Measurements from ENCODE around the gene ENOX1. TPM values are rescaled to one million over a fixed set of nuclear protein-coding genes. Genes with fewer than 3 reads are reported as not detected.
"Not testable (repeated sequence)": the region's sequence is repeated elsewhere in the genome, so short reads cannot be mapped to it uniquely, and the experiment has no call there.

The ENOX1 gene
- polyA plus RNA-seq, 1 donor (not counting 4 experiments of a cell fraction or from before 2014, with no cell fraction given) = 1.1 TPM

- TF ChIP-seq EZH2 (IDR thresholded peaks at IDR 0.05; ENCODE audit: low read length) (no peak), CTCF (optimal IDR thresholded peaks at IDR 0.05 in 1 of 3, IDR thresholded peaks at IDR 0.05 in 1 of 3, conservative IDR thresholded peaks at IDR 0.05 in 1 of 3; ENCODE audit: extremely low read depth in 1 of 3, insufficient read depth in 2 of 3, low read length in 3 of 3) (no peak)
- Histone ChIP-seq H4K20me1 (ENCODE audit: control insufficient read depth, extremely low read depth, insufficient read depth, low read length) (no peaks in the 10 kb centered on the region), H3K4me3 (ENCODE audit: control insufficient read depth in 2 of 3, extremely low read depth in 1 of 3, insufficient read depth in 2 of 3, low read depth in 1 of 3, low read length in 3 of 3) (no peak overlapping the region), H3K9me1 (ENCODE audit: control insufficient read depth, extremely low read depth, insufficient read depth, low read length) (no peaks in the 10 kb centered on the region), H3K36me3 (ENCODE audit: control insufficient read depth in 2 of 2, extremely low read depth in 1 of 2, insufficient read depth in 2 of 2, low read length in 2 of 2) (no peaks in the 10 kb centered on the region), H3K4me2 (ENCODE audit: control insufficient read depth, extremely low read depth, insufficient read depth, low read depth, low read length) (no peak overlapping the region), H3K79me2 (ENCODE audit: control insufficient read depth, insufficient read depth, low read length) (no peaks in the 10 kb centered on the region), H3K27ac (ENCODE audit: control insufficient read depth, insufficient read depth, low read length) (no peak overlapping the region), H3K9me3 (ENCODE audit: control insufficient read depth, low read depth, low read length) (no peaks in the 10 kb centered on the region), H3K27me3 (ENCODE audit: control insufficient read depth, extremely low read depth, insufficient read depth, low read length) (no peaks in the 10 kb centered on the region), H3K9ac (ENCODE audit: control insufficient read depth, extremely low read depth, insufficient read depth, low read length) (no peak overlapping the region), H2AFZ (ENCODE audit: control insufficient read depth, low read length) (no peak overlapping the region), H3K4me1 (ENCODE audit: control insufficient read depth, extremely low read depth, insufficient read depth, low read length) (no peaks in the 10 kb centered on the region)
- FAIRE-seq (no peak), DNase-seq (ENCODE audit: low read depth, low spot score) (no peak)
- dilution Hi-C loops (cut with MboI; ENCODE audit: extremely low pct_ligation_motif_present, low sequenced_read_pairs) = no loop called here
These were observed 364.7 kb downstream of the ENOX1 start for GRCh38 chr13:43422116-43422515.

- H3K36me3 ChIP-seq (ENCODE audit: control insufficient read depth in 2 of 2, extremely low read depth in 1 of 2, insufficient read depth in 2 of 2, low read length in 2 of 2); H3K27ac ChIP-seq (ENCODE audit: control insufficient read depth, insufficient read depth, low read length); DNase-seq (ENCODE audit: low read depth, low spot score); FAIRE-seq; H3K9me1 ChIP-seq (ENCODE audit: control insufficient read depth, extremely low read depth, insufficient read depth, low read length); H3K4me1 ChIP-seq (ENCODE audit: control insufficient read depth, extremely low read depth, insufficient read depth, low read length); H4K20me1 ChIP-seq (ENCODE audit: control insufficient read depth, extremely low read depth, insufficient read depth, low read length); H3K9me3 ChIP-seq (ENCODE audit: control insufficient read depth, low read depth, low read length); H3K4me3 ChIP-seq (ENCODE audit: control insufficient read depth in 2 of 3, extremely low read depth in 1 of 3, insufficient read depth in 2 of 3, low read depth in 1 of 3, low read length in 3 of 3); H3K9ac ChIP-seq (ENCODE audit: control insufficient read depth, extremely low read depth, insufficient read depth, low read length); H2AFZ ChIP-seq (ENCODE audit: control insufficient read depth, low read length); H3K4me2 ChIP-seq (ENCODE audit: control insufficient read depth, extremely low read depth, insufficient read depth, low read depth, low read length); H3K27me3 ChIP-seq (ENCODE audit: control insufficient read depth, extremely low read depth, insufficient read depth, low read length); H3K79me2 ChIP-seq (ENCODE audit: control insufficient read depth, insufficient read depth, low read length); dilution Hi-C loops (cut with MboI; ENCODE audit: extremely low pct_ligation_motif_present, low sequenced_read_pairs): not testable (repeated sequence)
These were observed 369.9 kb downstream of the ENOX1 start for GRCh38 chr13:43416842-43417241.

- H3K9ac ChIP-seq (ENCODE audit: control insufficient read depth, extremely low read depth, insufficient read depth, low read length); H4K20me1 ChIP-seq (ENCODE audit: control insufficient read depth, extremely low read depth, insufficient read depth, low read length); dilution Hi-C loops (cut with MboI; ENCODE audit: extremely low pct_ligation_motif_present, low sequenced_read_pairs); H2AFZ ChIP-seq (ENCODE audit: control insufficient read depth, low read length); H3K79me2 ChIP-seq (ENCODE audit: control insufficient read depth, insufficient read depth, low read length); H3K9me1 ChIP-seq (ENCODE audit: control insufficient read depth, extremely low read depth, insufficient read depth, low read length); H3K36me3 ChIP-seq (ENCODE audit: control insufficient read depth in 2 of 2, extremely low read depth in 1 of 2, insufficient read depth in 2 of 2, low read length in 2 of 2); H3K27ac ChIP-seq (ENCODE audit: control insufficient read depth, insufficient read depth, low read length); H3K4me3 ChIP-seq (ENCODE audit: control insufficient read depth in 2 of 3, extremely low read depth in 1 of 3, insufficient read depth in 2 of 3, low read depth in 1 of 3, low read length in 3 of 3); H3K9me3 ChIP-seq (ENCODE audit: control insufficient read depth, low read depth, low read length); H3K4me2 ChIP-seq (ENCODE audit: control insufficient read depth, extremely low read depth, insufficient read depth, low read depth, low read length); H3K4me1 ChIP-seq (ENCODE audit: control insufficient read depth, extremely low read depth, insufficient read depth, low read length); H3K27me3 ChIP-seq (ENCODE audit: control insufficient read depth, extremely low read depth, insufficient read depth, low read length); DNase-seq (ENCODE audit: low read depth, low spot score); FAIRE-seq: not testable (repeated sequence)
These were observed 370.4 kb downstream of the ENOX1 start for GRCh38 chr13:43416408-43416807.

GRCh38 chr13:43415903-43416391, 370.8 kb downstream of the ENOX1 start:
- H3K36me3 ChIP-seq (ENCODE audit: control insufficient read depth in 2 of 2, extremely low read depth in 1 of 2, insufficient read depth in 2 of 2, low read length in 2 of 2); DNase-seq (ENCODE audit: low read depth, low spot score); H3K4me1 ChIP-seq (ENCODE audit: control insufficient read depth, extremely low read depth, insufficient read depth, low read length); H3K79me2 ChIP-seq (ENCODE audit: control insufficient read depth, insufficient read depth, low read length); dilution Hi-C loops (cut with MboI; ENCODE audit: extremely low pct_ligation_motif_present, low sequenced_read_pairs); H3K27ac ChIP-seq (ENCODE audit: control insufficient read depth, insufficient read depth, low read length); FAIRE-seq; H3K4me2 ChIP-seq (ENCODE audit: control insufficient read depth, extremely low read depth, insufficient read depth, low read depth, low read length); H3K9me3 ChIP-seq (ENCODE audit: control insufficient read depth, low read depth, low read length); H4K20me1 ChIP-seq (ENCODE audit: control insufficient read depth, extremely low read depth, insufficient read depth, low read length); H3K4me3 ChIP-seq (ENCODE audit: control insufficient read depth in 2 of 3, extremely low read depth in 1 of 3, insufficient read depth in 2 of 3, low read depth in 1 of 3, low read length in 3 of 3); H3K27me3 ChIP-seq (ENCODE audit: control insufficient read depth, extremely low read depth, insufficient read depth, low read length); H2AFZ ChIP-seq (ENCODE audit: control insufficient read depth, low read length); H3K9ac ChIP-seq (ENCODE audit: control insufficient read depth, extremely low read depth, insufficient read depth, low read length); H3K9me1 ChIP-seq (ENCODE audit: control insufficient read depth, extremely low read depth, insufficient read depth, low read length): not testable (repeated sequence)

Measured in keratinocyte (primary cell).